SKM-1 treated with dmso at 0.1 percent for 144 hours (cell line): Measurements from ENCODE around the gene POFUT2.

ENCODE experiments used
- DNase-seq: peaks from one replicate; lab custom pipeline; 2025; ENCODE audit not compliant: unreplicated experiment; lab: John Stamatoyannopoulos, UW

The POFUT2 gene, protein sequence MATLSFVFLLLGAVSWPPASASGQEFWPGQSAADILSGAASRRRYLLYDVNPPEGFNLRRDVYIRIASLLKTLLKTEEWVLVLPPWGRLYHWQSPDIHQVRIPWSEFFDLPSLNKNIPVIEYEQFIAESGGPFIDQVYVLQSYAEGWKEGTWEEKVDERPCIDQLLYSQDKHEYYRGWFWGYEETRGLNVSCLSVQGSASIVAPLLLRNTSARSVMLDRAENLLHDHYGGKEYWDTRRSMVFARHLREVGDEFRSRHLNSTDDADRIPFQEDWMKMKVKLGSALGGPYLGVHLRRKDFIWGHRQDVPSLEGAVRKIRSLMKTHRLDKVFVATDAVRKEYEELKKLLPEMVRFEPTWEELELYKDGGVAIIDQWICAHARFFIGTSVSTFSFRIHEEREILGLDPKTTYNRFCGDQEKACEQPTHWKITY

DNA sequence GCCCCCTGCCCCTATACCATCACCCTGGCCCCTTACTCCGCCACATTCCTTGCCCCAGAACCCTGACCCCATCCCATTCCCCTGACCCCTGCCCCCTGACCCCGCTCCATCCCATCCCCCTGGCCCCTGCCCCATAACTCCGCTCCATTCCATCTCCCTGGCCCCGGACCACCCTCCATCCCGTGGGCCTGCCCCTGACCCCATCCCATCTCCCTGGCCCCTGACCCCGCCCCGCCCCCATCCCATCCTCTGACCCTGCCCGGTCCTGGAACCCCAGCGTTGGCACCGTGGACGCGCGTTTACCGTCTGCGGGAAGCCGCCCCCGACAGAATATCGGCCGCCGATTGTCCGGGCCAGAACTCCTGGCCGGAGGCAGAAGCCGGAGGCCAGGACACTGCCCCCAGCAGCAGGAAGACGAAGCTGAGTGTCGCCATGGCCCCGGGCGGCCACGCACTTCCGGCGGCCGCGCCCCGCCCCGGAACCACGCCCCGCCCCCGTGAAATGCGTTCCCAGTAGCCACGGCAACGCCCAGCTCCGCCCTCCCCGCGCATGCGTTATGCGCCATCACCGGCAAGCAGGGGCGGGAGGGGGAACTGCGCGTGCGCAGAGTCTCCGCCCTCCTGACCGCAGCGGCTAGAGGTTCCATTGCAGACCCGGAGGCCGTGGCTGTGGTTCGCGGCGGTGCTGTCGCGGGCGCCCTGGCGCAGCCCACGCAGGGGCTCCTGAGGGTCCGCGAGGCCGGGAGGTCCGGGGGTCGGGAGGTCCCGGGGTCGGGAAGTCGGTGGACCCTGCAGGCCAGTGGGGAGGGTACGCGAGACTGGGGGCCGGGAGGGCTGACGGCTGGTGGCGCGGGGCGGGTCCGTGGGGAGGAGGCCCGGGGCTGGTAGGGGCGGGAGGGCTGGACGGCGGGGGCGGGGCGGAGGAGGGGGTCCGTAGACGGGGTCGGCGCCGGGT is at the start of gene POFUT2:
Gene POFUT2 (minus strand): TSS at position 458 of the 954 bp plus-strand sequence. CDS start 24 bp downstream, at position 434.
- DNase-seq: peak; percentile 88

- DNase-seq: no peak
Measured at GRCh38 chr21:45336870-45337269, 49.2 kb upstream of the POFUT2 start.

DNA sequence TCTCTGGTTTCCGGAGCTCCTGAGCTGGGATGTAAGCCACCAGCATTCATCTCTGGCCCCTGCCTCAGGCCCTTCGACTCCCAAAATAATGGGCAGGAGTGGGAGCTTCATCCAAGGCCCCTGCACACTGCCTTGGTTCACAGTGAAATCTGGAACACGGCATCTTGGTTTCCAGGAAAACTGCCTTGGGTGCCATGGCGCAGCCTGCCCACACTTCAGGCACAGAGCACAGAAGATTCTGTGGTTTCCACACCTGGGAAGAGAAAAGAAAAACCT is 48.8 kb upstream of the POFUT2 start:
- no peak for DNase-seq

- DNase-seq: no peak
Measured at GRCh38 chr21:45335761-45336534, 48.3 kb upstream of the POFUT2 start.

DNA sequence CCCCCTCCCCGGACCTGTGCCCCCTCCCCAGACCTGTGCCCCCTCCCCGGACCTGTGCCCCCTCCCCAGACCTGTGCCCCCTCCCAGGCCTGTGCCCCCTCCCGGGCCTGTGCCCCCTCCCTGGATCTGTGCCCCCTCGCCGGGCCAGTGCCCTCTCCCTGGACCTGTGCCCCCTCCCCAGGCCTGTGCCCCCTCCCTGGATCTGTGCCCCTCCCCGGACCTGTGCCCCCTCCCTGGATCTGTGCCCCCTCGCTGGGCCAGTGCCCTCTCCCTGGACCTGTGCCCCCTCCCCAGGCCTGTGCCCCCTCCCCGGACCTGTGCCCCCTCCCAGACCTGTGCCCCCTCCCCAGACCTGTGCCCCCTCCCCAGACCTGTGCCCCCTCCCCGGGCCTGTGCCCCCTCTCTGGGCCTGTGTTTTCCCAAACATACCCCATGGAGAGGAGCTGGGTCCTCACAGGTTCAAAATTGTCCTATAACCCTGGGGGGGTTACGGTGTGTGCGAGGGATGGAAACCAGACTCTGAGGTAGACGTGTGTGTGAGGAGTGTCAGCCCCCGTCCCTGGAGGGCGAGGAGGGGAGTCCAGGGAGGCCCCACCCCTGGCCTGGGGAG is 47.6 kb upstream of the POFUT2 start:
- DNase-seq: no peak

DNA sequence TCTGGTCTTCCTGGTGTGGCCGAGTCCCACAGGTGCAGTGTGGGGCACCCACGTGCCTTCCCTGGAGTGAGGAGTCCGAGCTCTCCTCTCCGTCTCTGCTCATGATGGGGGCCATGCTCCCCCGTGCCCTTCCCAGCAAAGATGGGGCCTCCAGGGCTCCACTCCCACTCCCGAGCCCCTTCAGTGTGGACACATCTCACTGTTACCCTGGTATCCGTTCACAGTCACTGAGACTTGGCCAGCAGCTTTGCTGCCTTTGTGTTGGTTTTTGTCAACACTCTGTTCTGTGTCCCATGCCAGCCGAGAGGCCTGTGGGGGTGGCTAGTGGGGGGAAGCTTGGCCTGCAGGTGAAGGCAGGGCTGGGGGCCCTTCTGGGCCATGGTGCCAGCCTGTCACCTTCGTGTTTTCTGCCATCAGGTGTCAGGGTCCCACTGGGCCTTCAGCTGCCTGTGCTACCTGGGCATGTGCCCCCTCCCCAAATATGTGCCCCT is 46.9 kb upstream of the POFUT2 start:
- DNase-seq: no peak

GRCh38 chr21:45334134-45334533 is 46.4 kb upstream of the POFUT2 start:
- DNase-seq: no peak

DNA sequence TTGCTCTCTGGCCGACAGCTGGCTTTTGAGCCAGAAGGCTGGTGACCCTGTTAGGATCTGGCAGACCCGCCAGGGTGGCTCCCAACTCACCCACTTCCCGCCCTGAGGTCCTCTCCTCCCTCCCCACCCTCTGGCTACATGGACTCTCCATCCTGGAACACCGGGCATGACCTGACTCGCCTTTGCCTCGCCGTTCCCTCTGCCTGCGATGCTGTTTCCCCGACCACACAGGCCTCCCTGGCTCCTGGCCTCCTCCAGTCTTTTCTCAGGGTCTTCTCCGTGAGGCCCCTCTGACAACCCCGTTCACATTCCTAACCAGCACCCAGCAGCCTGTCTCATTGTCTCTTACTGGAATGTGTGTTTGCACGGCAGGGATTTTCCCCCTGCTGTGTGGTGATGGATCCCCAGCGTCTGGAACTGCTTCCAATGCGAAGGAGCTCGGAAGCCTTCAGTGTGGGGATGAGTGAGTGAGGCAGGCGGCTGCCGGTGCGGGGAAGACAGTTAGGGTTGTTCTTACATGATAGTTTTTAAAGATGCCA is 46.0 kb upstream of the POFUT2 start:
- no peak for DNase-seq

GRCh38 chr21:45332981-45333582 is 45.4 kb upstream of the POFUT2 start:
- DNase-seq: no peak

GRCh38 chr21:45332415-45332814 is 44.7 kb upstream of the POFUT2 start:
- no peak for DNase-seq

- no peak for DNase-seq
Measured at GRCh38 chr21:45331531-45332147, 43.9 kb upstream of the POFUT2 start.

DNA sequence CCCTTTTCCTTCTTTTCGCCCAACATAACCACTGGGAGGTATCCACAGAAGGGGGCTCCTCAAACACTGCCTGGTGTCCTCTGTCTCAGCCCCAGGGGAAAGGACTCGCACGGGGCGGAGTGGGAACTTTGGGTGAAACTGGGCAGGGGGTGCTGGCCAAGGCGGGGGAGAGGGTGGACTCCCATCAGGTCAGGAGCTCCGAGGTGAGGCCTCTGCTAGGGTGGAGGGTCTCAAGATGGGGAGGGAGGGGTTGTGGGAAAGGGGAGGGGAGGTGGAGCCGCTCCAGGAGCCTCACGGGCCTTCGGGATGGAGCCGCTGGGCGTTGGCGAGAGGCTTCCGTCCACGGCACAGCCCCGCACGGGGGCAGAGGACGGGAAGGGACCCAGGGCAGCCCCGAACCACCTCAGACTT is 43.2 kb upstream of the POFUT2 start:
- DNase-seq: no peak

- DNase-seq: no peak
Measured at GRCh38 chr21:45330075-45330781, 42.5 kb upstream of the POFUT2 start.

- DNase-seq: no peak
Measured at GRCh38 chr21:45329261-45330074, 41.8 kb upstream of the POFUT2 start.

DNA sequence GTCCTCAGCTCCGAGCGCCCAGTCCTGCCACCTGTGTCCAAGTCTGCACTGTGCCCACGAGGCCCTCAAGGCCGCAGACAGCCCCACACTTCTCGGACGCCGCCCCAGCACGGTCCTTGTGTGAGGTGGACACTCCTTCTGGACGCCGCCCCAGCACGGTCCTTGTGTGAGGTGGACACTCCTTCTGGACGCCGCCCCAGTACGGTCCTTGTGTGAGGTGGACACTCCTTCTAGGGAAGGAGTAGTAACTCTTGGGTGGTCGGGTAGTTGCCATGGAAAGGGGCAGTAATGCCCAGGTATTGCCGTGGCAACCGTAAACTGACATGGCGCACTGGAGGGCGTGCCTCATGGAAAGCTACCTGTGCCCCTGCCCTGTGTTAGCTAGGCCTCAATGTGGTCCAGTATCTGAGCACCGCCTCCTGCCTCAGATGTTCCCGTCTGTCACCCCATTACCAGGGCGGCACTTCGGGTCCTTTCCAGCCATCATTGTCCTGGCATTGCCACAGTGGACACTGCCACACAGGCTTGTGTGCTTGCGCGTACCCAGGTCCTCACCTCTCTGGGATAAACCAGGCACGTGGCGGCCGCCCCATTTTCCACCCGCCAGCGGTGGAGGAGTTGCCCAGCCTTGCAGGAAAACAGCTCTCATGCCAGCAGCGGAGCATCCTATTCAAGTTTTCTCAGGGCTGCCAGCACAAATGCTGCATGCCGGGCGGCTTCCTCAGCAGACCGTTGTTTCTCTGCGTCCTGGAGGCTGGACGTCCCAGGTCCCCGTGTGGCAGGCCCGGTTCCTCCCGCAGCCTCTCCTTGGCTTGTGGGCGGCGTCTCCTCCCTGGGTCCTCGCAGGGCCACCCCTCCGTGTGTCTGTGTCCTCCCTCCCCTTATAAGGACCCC is 40.8 kb upstream of the POFUT2 start:
- DNase-seq: no peak

DNA sequence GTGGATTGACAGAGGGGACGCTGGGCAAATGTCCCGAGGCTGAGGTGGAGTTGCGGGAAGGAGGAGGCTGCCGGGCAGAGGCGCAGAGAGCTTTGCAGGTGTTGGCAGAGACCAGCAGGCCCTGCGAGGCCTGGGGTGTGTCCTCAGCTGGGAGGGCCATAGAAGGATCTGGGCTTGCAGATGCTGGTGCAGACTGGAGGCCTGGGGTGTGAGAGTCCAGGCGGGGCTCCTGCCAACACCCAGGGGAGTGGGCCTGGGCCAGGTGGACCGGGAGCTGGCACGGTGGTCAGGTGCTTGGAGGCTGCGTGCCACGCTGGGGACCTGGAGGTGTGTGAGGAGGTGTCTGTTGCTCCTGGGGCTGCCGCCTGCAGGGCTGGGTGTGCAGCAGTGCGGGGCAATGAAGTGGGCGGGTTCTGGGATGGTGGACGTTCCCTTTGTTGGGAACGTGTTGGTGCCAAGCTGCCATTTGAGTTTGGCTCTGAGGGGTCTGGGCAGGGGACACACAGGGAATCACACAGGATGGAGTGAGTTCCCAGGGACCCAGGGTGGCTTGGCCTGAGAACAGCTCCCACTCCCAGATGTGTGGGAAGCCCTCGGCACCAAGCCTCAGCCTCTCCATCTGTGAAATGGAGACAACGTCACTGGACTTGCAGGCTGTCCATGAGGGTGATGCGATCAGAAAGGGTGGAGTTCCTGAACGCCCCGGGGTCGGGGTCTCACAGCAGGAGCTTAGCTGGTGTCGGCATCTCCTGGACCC is 39.9 kb upstream of the POFUT2 start:
- DNase-seq: no peak
